A549 (cell line): ENCODE data around the gene KCNIP3.

Experiments
- CEBPB ChIP-seq, 2 experiments: fragments of >200 bp in 1 of 2; sonication (Bioruptor Twin) in 1 of 2; formaldehyde crosslinking in 1 of 2; IDR thresholded peaks; 2 replicates each; pipeline ENCODE4 v1.6.1; 2012 to 2016
- EP300 ChIP-seq, 2 experiments: fragments of >200 bp; sonication (Bioruptor Twin); formaldehyde crosslinking; IDR thresholded peaks; 2 replicates in 1 of 2; 3 replicates in 1 of 2; pipeline ENCODE4 v1.6.1; 2016 to 2017
- KDM5A ChIP-seq: fragments of 200-600 bp; sonication (generic); IDR thresholded peaks from 2 replicates; pipeline ENCODE4 v1.6.1; 2016; ENCODE audit warnings: antibody characterized with exemption, mild to moderate bottlenecking
- MAZ ChIP-seq: fragments of 150-350 bp; IDR thresholded peaks from 2 replicates; pipeline ENCODE4 v1.6.1; 2014; ENCODE audit warnings: antibody characterized with exemption, low read depth, low read length, borderline replicate concordance
- MYC ChIP-seq: IDR thresholded peaks from 2 replicates; pipeline ENCODE4 v1.6.1; 2012; ENCODE audit warnings: mild to moderate bottlenecking, inconsistent platforms, low read length, improper control_type of control experiment, borderline replicate concordance
- NPAS2 ChIP-seq: fragments of 250-450 bp; sonication (Bioruptor Pico); IDR thresholded peaks from 2 replicates; pipeline ENCODE4 v1.8.0; 2022; ENCODE audit warnings: mild to moderate bottlenecking, moderate library complexity, borderline replicate concordance
- POLR2A ChIP-seq: IDR thresholded peaks from 2 replicates; pipeline ENCODE4 v1.6.1; 2012; ENCODE audit warnings: mild to moderate bottlenecking, low read length
- RAD21 ChIP-seq, 2 experiments: fragments of >200 bp in 1 of 2; sonication (Bioruptor Twin) in 1 of 2; formaldehyde crosslinking in 1 of 2; IDR thresholded peaks in 1 of 2; conservative IDR thresholded peaks in 1 of 2; 2 replicates in 1 of 2; 3 replicates in 1 of 2; pipeline ENCODE4 v1.6.1; 2012 to 2018; ENCODE audit warnings: inconsistent platforms in 1 of 2
- ZSCAN20 ChIP-seq: fragments of 250-450 bp; sonication (Bioruptor Pico); IDR thresholded peaks from 2 replicates; pipeline ENCODE4 v1.8.0; 2022; ENCODE audit warnings: mild to moderate bottlenecking, moderate library complexity
- TF ChIP-seq, protein P1 (sequence below): fragments of >200 bp; sonication (Bioruptor Twin); formaldehyde crosslinking; IDR thresholded peaks from 3 replicates; pipeline ENCODE4 v1.5.1; 2016
- TF ChIP-seq, protein P2 (sequence below): IDR thresholded peaks from 2 replicates; pipeline ENCODE4 v1.6.1; 2012
- TF ChIP-seq, protein P3 (sequence below): IDR thresholded peaks from 2 replicates; pipeline ENCODE4 v1.6.1; 2012; ENCODE audit warnings: low read depth, borderline replicate concordance
- TF ChIP-seq, protein P4 (sequence below): fragments of >200 bp; sonication (Bioruptor Twin); formaldehyde crosslinking; IDR thresholded peaks from 3 replicates; pipeline ENCODE4 v1.6.1; 2016
- TF ChIP-seq, protein P5 (sequence below): fragments of 450-650 bp; IDR thresholded peaks from 2 replicates; pipeline ENCODE4 v1.6.1; 2014; ENCODE audit warnings: antibody characterized with exemption

DNA sequence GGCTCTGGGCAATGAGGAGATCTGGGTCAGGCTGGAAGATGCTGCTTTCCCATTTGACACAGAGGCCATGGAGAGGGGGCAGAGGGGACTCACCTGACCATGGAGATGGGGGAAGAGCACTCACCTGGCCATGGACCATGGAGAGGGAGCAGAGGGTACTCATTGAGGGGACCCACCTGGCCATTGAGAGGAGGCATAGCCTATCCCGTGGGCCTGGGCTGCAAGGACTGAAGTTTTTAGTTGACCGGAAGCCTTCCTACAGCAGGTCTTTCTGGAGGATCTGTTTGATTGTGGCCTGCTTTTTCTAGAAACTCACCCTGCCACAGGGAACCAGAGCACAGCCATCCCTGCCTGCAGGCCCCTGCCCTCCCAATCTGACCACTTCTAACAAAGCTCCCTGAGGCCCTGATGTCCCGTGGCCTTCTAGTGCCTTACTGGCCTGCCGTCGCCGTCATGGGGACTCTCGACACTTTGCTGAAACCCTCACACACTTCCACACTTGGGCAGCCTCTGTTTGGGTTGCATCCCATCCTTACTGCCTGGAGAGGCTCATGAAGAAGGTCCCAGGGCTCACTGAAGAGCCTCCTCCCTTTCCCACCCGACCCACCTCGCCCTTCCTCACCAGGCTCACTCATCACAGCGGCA lies 28.0 kb upstream of the KCNIP3 start:
- TF ChIP-seq, protein P1, sequence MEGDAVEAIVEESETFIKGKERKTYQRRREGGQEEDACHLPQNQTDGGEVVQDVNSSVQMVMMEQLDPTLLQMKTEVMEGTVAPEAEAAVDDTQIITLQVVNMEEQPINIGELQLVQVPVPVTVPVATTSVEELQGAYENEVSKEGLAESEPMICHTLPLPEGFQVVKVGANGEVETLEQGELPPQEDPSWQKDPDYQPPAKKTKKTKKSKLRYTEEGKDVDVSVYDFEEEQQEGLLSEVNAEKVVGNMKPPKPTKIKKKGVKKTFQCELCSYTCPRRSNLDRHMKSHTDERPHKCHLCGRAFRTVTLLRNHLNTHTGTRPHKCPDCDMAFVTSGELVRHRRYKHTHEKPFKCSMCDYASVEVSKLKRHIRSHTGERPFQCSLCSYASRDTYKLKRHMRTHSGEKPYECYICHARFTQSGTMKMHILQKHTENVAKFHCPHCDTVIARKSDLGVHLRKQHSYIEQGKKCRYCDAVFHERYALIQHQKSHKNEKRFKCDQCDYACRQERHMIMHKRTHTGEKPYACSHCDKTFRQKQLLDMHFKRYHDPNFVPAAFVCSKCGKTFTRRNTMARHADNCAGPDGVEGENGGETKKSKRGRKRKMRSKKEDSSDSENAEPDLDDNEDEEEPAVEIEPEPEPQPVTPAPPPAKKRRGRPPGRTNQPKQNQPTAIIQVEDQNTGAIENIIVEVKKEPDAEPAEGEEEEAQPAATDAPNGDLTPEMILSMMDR: no peak
- TF ChIP-seq, protein P2, sequence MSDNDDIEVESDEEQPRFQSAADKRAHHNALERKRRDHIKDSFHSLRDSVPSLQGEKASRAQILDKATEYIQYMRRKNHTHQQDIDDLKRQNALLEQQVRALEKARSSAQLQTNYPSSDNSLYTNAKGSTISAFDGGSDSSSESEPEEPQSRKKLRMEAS: no peak
- TF ChIP-seq MYC: no peak
- TF ChIP-seq, protein P3, sequence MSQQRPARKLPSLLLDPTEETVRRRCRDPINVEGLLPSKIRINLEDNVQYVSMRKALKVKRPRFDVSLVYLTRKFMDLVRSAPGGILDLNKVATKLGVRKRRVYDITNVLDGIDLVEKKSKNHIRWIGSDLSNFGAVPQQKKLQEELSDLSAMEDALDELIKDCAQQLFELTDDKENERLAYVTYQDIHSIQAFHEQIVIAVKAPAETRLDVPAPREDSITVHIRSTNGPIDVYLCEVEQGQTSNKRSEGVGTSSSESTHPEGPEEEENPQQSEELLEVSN: no peak
- TF ChIP-seq KDM5A: no peak
- TF ChIP-seq, protein P4, sequence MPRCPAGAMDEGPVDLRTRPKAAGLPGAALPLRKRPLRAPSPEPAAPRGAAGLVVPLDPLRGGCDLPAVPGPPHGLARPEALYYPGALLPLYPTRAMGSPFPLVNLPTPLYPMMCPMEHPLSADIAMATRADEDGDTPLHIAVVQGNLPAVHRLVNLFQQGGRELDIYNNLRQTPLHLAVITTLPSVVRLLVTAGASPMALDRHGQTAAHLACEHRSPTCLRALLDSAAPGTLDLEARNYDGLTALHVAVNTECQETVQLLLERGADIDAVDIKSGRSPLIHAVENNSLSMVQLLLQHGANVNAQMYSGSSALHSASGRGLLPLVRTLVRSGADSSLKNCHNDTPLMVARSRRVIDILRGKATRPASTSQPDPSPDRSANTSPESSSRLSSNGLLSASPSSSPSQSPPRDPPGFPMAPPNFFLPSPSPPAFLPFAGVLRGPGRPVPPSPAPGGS: no peak
- no peak for TF ChIP-seq RAD21 (conservative IDR thresholded peaks at IDR 0.05 in 1 of 2, IDR thresholded peaks at IDR 0.05 in 1 of 2)
- no peak for TF ChIP-seq NPAS2
- TF ChIP-seq POLR2A: no peak
- no peak for TF ChIP-seq CEBPB (IDR thresholded peaks at IDR 0.05)
- TF ChIP-seq ZSCAN20 (CRISPR knock-in tag): no peak
- no peak for TF ChIP-seq MAZ
- TF ChIP-seq, protein P5, sequence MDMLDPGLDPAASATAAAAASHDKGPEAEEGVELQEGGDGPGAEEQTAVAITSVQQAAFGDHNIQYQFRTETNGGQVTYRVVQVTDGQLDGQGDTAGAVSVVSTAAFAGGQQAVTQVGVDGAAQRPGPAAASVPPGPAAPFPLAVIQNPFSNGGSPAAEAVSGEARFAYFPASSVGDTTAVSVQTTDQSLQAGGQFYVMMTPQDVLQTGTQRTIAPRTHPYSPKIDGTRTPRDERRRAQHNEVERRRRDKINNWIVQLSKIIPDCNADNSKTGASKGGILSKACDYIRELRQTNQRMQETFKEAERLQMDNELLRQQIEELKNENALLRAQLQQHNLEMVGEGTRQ: no peak
- no peak for TF ChIP-seq EP300 (IDR thresholded peaks at IDR 0.05)
